Cardiac muscle cell (in vitro differentiated cells and primary cell): ENCODE measurements around the gene NFATC3. TPM values are rescaled to one million over a fixed set of nuclear protein-coding genes. Genes with fewer than 3 reads are reported as not detected.
A peak's percentile ranks its signal among the peaks of the same experiment; 100 is the strongest.

Source experiments
- DNase-seq, 2 donors: peaks; one replicate each; pipeline versions ENCODE4 v3.0.0 to v3.0.0-alpha.2; 2010 to 2017; ENCODE audit warnings: low read depth in 1 of 2, low spot score in 1 of 2
- H3K27ac ChIP-seq: fragments of 200-600 bp; sonication (generic); 2 replicates; pipeline ENCODE4 v1.5.1; 2016
- H3K27me3 ChIP-seq: fragments of 200-600 bp; sonication (generic); 2 replicates; pipeline ENCODE4 v1.6.0; 2016; ENCODE audit warnings: control low read depth
- H3K36me3 ChIP-seq: fragments of 200-600 bp; sonication (generic); 2 replicates; pipeline ENCODE4 v1.5.1; 2016; ENCODE audit warnings: control low read depth
- H3K4me1 ChIP-seq: fragments of 200-600 bp; sonication (generic); 2 replicates; pipeline ENCODE4 v1.8.1; 2017; ENCODE audit warnings: low read depth, mild to moderate bottlenecking, mixed run types
- H3K4me3 ChIP-seq: fragments of 200-600 bp; sonication (generic); 2 replicates; pipeline ENCODE4 v1.5.1; 2016; ENCODE audit warnings: mild to moderate bottlenecking
- H3K9me3 ChIP-seq: fragments of 200-600 bp; sonication (generic); 2 replicates; pipeline ENCODE4 v1.5.1; 2017; ENCODE audit warnings: low read depth, mild to moderate bottlenecking, control low read depth
- polyA plus RNA-seq: library from polyadenylated mRNA; unstranded; fragments of >200 nt; fragmentation: Nextera tagmentation; extraction: Ambion mirVana; gene quantifications from 2 replicates; pipeline ENCODE4 v1.2.1, GENCODE V29; 2016
- total RNA-seq: library from RNA; depleted of rRNA; stranded (reverse); fragments of >200 nt; gene quantifications from 2 replicates; pipeline ENCODE4 v1.2.3, GENCODE V29; 2016
- TF ChIP-seq, protein P1 (sequence below): IDR thresholded peaks from 2 replicates; pipeline ENCODE4 v1.5.1; 2012; ENCODE audit warnings: low read depth, mild to moderate bottlenecking, low read length

The NFATC3 gene
- total and polyA plus RNA-seq, 2 experiments from 2014 or later: 13.6 to 26.2 TPM

DNA sequence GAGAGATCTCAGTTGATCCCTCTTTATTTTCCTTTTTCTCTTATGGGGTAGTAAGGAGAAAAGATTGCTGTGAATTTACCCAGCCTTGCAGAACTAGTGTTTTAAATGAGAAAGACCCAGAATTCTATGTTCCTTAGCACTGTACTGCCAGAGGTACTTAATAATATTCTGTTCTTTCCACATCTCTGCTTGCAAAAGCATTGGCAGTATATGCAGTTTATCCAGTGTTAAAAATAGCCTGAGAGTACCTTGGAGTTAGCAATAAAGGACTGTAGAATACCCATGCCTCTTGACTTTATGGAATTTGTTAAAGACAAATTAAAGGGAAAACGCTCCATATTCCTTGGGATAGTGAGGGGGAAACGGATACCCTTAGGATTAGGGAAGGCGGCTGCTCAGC lies 191.1 kb downstream of the NFATC3 start:
- H3K36me3 ChIP-seq: no peaks in the 10 kb centered on the region
- H3K4me3 ChIP-seq: no peak overlapping the region
- peaks cover 7% of the 10 kb centered on the region for H3K4me1 ChIP-seq
- no peaks in the 10 kb centered on the region for H3K9me3 ChIP-seq
- H3K27ac ChIP-seq: peak overlapping the region; percentile 77
- TF ChIP-seq, protein P1, sequence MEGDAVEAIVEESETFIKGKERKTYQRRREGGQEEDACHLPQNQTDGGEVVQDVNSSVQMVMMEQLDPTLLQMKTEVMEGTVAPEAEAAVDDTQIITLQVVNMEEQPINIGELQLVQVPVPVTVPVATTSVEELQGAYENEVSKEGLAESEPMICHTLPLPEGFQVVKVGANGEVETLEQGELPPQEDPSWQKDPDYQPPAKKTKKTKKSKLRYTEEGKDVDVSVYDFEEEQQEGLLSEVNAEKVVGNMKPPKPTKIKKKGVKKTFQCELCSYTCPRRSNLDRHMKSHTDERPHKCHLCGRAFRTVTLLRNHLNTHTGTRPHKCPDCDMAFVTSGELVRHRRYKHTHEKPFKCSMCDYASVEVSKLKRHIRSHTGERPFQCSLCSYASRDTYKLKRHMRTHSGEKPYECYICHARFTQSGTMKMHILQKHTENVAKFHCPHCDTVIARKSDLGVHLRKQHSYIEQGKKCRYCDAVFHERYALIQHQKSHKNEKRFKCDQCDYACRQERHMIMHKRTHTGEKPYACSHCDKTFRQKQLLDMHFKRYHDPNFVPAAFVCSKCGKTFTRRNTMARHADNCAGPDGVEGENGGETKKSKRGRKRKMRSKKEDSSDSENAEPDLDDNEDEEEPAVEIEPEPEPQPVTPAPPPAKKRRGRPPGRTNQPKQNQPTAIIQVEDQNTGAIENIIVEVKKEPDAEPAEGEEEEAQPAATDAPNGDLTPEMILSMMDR: no peak
- DNase-seq: no peak
- no peaks in the 10 kb centered on the region for H3K27me3 ChIP-seq

Other genes starting within 250 kb of the NFATC3 start
- gene THAP11, start 243.1 kb upstream of the NFATC3 start, total RNA-seq: 75.3 and 80.7 TPM in 2 replicates
- 61.3 and 68.3 TPM in 2 replicates for gene THAP11, start 243.1 kb upstream of the NFATC3 start, polyA plus RNA-seq
- gene NUTF2, start 238.4 kb upstream of the NFATC3 start, total RNA-seq: 77.6 and 213 TPM in 2 replicates
- gene NUTF2, start 238.4 kb upstream of the NFATC3 start, polyA plus RNA-seq: 220 and 235 TPM in 2 replicates
- gene CENPT, start 237.7 kb upstream of the NFATC3 start, total RNA-seq: 42.1 and 61.8 TPM in 2 replicates
- 65.2 and 70.2 TPM in 2 replicates for gene CENPT, start 237.7 kb upstream of the NFATC3 start, polyA plus RNA-seq
- 89.6 and 95.7 TPM in 2 replicates for gene EDC4, start 212.3 kb upstream of the NFATC3 start, total RNA-seq
- 68.3 and 87.8 TPM in 2 replicates for gene EDC4, start 212.3 kb upstream of the NFATC3 start, polyA plus RNA-seq
- 2.2 and 4.8 TPM in 2 replicates for gene NRN1L, start 200.5 kb upstream of the NFATC3 start, total RNA-seq
- gene NRN1L, start 200.5 kb upstream of the NFATC3 start, polyA plus RNA-seq: 0.32 and 0.73 TPM in 2 replicates
- gene PSKH1, start 192.1 kb upstream of the NFATC3 start, total RNA-seq: 31.0 and 31.6 TPM in 2 replicates
- gene PSKH1, start 192.1 kb upstream of the NFATC3 start, polyA plus RNA-seq: 46.7 and 48.8 TPM in 2 replicates
- gene CTRL, start 153.5 kb upstream of the NFATC3 start, total RNA-seq: 1.9 and 2.7 TPM in 2 replicates
- 10.0 and 14.8 TPM in 2 replicates for gene CTRL, start 153.5 kb upstream of the NFATC3 start, polyA plus RNA-seq
- gene PSMB10, start 148.5 kb upstream of the NFATC3 start, total RNA-seq: 26.7 and 35.1 TPM in 2 replicates
- gene PSMB10, start 148.5 kb upstream of the NFATC3 start, polyA plus RNA-seq: 34.6 and 53.2 TPM in 2 replicates
- gene LCAT, start 141.2 kb upstream of the NFATC3 start, total RNA-seq: 11.3 and 13.4 TPM in 2 replicates
- gene LCAT, start 141.2 kb upstream of the NFATC3 start, polyA plus RNA-seq: 13.8 and 18.4 TPM in 2 replicates
- 35.0 and 49.2 TPM in 2 replicates for gene SLC12A4, start 116.7 kb upstream of the NFATC3 start, total RNA-seq
- 36.5 and 59.4 TPM in 2 replicates for gene SLC12A4, start 116.7 kb upstream of the NFATC3 start, polyA plus RNA-seq
- 0.07 TPM in 1 of 2 replicates, not detected in the other for gene DPEP3, start 104.9 kb upstream of the NFATC3 start, total RNA-seq
- 0.51 TPM in 1 of 2 replicates, not detected in the other for gene DPEP3, start 104.9 kb upstream of the NFATC3 start, polyA plus RNA-seq
- not detected in 2 replicates for gene DPEP2, start 85.9 kb upstream of the NFATC3 start, total RNA-seq
- 0.82 TPM in 1 of 2 replicates, not detected in the other for gene DPEP2, start 85.9 kb upstream of the NFATC3 start, polyA plus RNA-seq
- gene DPEP2NB, start 69.5 kb upstream of the NFATC3 start, total RNA-seq: not detected in 2 replicates
- not detected in 2 replicates for gene DPEP2NB, start 69.5 kb upstream of the NFATC3 start, polyA plus RNA-seq
- gene DDX28, start 62.1 kb upstream of the NFATC3 start, total RNA-seq: 20.1 and 21.8 TPM in 2 replicates
- 15.3 and 20.3 TPM in 2 replicates for gene DDX28, start 62.1 kb upstream of the NFATC3 start, polyA plus RNA-seq
- gene DUS2, start 62.1 kb upstream of the NFATC3 start, total RNA-seq: 18.3 and 21.3 TPM in 2 replicates
- 29.7 and 30.0 TPM in 2 replicates for gene DUS2, start 62.1 kb upstream of the NFATC3 start, polyA plus RNA-seq
- 0.60 and 2.8 TPM in 2 replicates for gene ESRP2, start 150.8 kb downstream of the NFATC3 start, total RNA-seq
- gene ESRP2, start 150.8 kb downstream of the NFATC3 start, polyA plus RNA-seq: 1.8 and 3.1 TPM in 2 replicates
- 18.0 and 19.8 TPM in 2 replicates for gene PLA2G15, start 160.0 kb downstream of the NFATC3 start, total RNA-seq
- 17.1 and 17.5 TPM in 2 replicates for gene PLA2G15, start 160.0 kb downstream of the NFATC3 start, polyA plus RNA-seq
- gene SLC7A6, start 179.2 kb downstream of the NFATC3 start, total RNA-seq: 13.5 and 14.3 TPM in 2 replicates
- gene SLC7A6, start 179.2 kb downstream of the NFATC3 start, polyA plus RNA-seq: 11.5 and 17.1 TPM in 2 replicates
- gene SLC7A6OS, start 225.6 kb downstream of the NFATC3 start, total RNA-seq: 12.8 and 24.3 TPM in 2 replicates
- gene SLC7A6OS, start 225.6 kb downstream of the NFATC3 start, polyA plus RNA-seq: 18.4 and 24.4 TPM in 2 replicates
- gene PRMT7, start 225.6 kb downstream of the NFATC3 start, total RNA-seq: 106 and 110 TPM in 2 replicates
- gene PRMT7, start 225.6 kb downstream of the NFATC3 start, polyA plus RNA-seq: 55.8 and 56.6 TPM in 2 replicates